ENCODE results near the gene NMB. TPM values are rescaled to one million over a fixed set of nuclear protein-coding genes. Genes with fewer than 3 reads are reported as not detected.

The NMB gene
- total and polyA plus RNA-seq, 2 of the 13 experiments (the other 11 are each of a cell fraction or from before 2014, with no cell fraction given), result 10.4 to 25.4 TPM

- ChIA-PET CTCF (ENCODE audit: low intra/inter-chr PET ratio, low total read pairs) (no interaction called here), POLR2A (no interaction called here)
- no peaks in the 10 kb centered on the region for H3K9me3 ChIP-seq (ENCODE audit: low read length)
- 100% methylated on average over 3 of the region's 3 CpGs for WGBS (ENCODE audit: low lambda C conversion rate)
- FAIRE-seq (no peak), DNase-seq (ENCODE audit: low spot score) (no peak), ATAC-seq (no peak)
- no TSS peak for BruUV-seq (replicated peaks)
- H3K36me3 ChIP-seq (replicated peaks in 1 of 2; ENCODE audit: control insufficient read depth in 1 of 2, insufficient read depth in 2 of 2, low read length in 2 of 2), result peaks cover 6 to 43% of the 10 kb centered on the region in 2 experiments; a peak in 4 of 5 replicates
- no peak overlapping the region for H3K27ac ChIP-seq (ENCODE audit: extremely low read length, insufficient read depth, low read length)
- intact Hi-C loops (cut with micrococcal nuclease; ENCODE audit: unreplicated experiment), result no loop called here
- H4K20me1 ChIP-seq (ENCODE audit: insufficient read depth, low read length), result no peaks in the 10 kb centered on the region
- TF ChIP-seq ZFP62 (CRISPR knock-in tag; IDR thresholded peaks at IDR 0.05), result no peak
- TF ChIP-seq CC2D1A (CRISPR knock-in tag; IDR thresholded peaks at IDR 0.05), result no peak
- TF ChIP-seq, protein P1, sequence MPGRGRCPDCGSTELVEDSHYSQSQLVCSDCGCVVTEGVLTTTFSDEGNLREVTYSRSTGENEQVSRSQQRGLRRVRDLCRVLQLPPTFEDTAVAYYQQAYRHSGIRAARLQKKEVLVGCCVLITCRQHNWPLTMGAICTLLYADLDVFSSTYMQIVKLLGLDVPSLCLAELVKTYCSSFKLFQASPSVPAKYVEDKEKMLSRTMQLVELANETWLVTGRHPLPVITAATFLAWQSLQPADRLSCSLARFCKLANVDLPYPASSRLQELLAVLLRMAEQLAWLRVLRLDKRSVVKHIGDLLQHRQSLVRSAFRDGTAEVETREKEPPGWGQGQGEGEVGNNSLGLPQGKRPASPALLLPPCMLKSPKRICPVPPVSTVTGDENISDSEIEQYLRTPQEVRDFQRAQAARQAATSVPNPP (CRISPR knock-in tag; IDR thresholded peaks at IDR 0.05), result no peak
- no peak for TF ChIP-seq SMARCE1 (IDR thresholded peaks at IDR 0.05; ENCODE audit: borderline replicate concordance)
- H3K4me1 ChIP-seq (ENCODE audit: insufficient read depth, low read length), result peaks cover 8% of the 10 kb centered on the region; the same call in 1 of the 2 replicates
- H3K27me3 ChIP-seq (ENCODE audit: control insufficient read depth in 1 of 2, insufficient read depth in 2 of 2, low read length in 2 of 2), result no peaks in the 10 kb centered on the region
- no peak overlapping the region for H2AFZ ChIP-seq (ENCODE audit: low read length)
- in situ Hi-C loops (cut with HindIII; ENCODE audit: extremely low pct_ligation_motif_present, low pct_unique_long_range_greater_than_20kb), result no loop called here
- H3K9ac ChIP-seq (ENCODE audit: insufficient read depth, low read depth, low read length), result no peak overlapping the region
- no peak overlapping the region for H3K4me3 ChIP-seq (replicated peaks in 1 of 3; ENCODE audit: insufficient read depth in 1 of 3, low read depth in 2 of 3, low read length in 3 of 3)
- no peak overlapping the region for H3K4me2 ChIP-seq (ENCODE audit: low read depth, low read length)
- no peaks in the 10 kb centered on the region for H3K79me2 ChIP-seq (ENCODE audit: insufficient read depth, low read length)
Measured at GRCh38 chr15:84668221-84668982, 10.4 kb upstream of the NMB start.

DNA sequence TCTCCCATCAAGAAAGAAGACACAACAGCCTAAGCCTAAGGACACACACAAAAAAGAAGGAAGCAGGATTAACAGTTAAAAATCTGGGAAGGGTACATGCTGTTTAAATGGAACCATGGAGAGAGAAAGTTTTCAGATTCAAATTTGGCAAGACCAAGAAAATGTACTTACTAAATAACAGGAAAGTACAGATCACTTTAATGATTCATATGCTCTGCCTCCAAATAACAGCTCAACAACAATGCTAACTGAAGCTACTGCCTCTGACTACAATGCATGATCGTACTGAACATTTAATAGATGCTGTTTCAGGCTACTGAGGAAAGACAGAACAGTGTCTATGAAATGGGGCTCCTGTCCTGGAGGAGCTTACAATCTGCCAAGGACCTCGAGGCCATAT lies 8.4 kb upstream of the NMB start:
- WGBS (ENCODE audit: low lambda C conversion rate), result 90% methylated on average over 2 of the region's 2 CpGs
- Histone ChIP-seq H3K27ac (ENCODE audit: extremely low read length, insufficient read depth, low read length) (no peak overlapping the region), H3K79me2 (ENCODE audit: insufficient read depth, low read length) (no peaks in the 10 kb centered on the region), H3K36me3 (replicated peaks in 1 of 2; ENCODE audit: control insufficient read depth in 1 of 2, insufficient read depth in 2 of 2, low read length in 2 of 2) (peaks cover 5 to 43% of the 10 kb centered on the region in 2 experiments; a peak in 4 of 5 replicates), H3K27me3 (ENCODE audit: control insufficient read depth in 1 of 2, insufficient read depth in 2 of 2, low read length in 2 of 2) (no peaks in the 10 kb centered on the region), H3K4me3 (replicated peaks in 1 of 3; ENCODE audit: insufficient read depth in 1 of 3, low read depth in 2 of 3, low read length in 3 of 3) (no peak overlapping the region), H2AFZ (ENCODE audit: low read length) (no peak overlapping the region), H4K20me1 (ENCODE audit: insufficient read depth, low read length) (no peaks in the 10 kb centered on the region), H3K9ac (ENCODE audit: insufficient read depth, low read depth, low read length) (no peak overlapping the region), H3K9me3 (ENCODE audit: low read length) (no peaks in the 10 kb centered on the region), H3K4me2 (ENCODE audit: low read depth, low read length) (no peak overlapping the region), H3K4me1 (ENCODE audit: insufficient read depth, low read length) (no peaks in the 10 kb centered on the region)
- DNase-seq (ENCODE audit: low spot score) (no peak), ATAC-seq (no peak), FAIRE-seq (no peak)
- ChIA-PET CTCF (ENCODE audit: low intra/inter-chr PET ratio, low total read pairs) (no interaction called here), POLR2A (no interaction called here)
- BruUV-seq (replicated peaks), result no TSS peak
- in situ Hi-C loops (cut with HindIII; ENCODE audit: extremely low pct_ligation_motif_present, low pct_unique_long_range_greater_than_20kb), result no loop called here
- intact Hi-C loops (cut with micrococcal nuclease; ENCODE audit: unreplicated experiment), result no loop called here
- TF ChIP-seq WIZ (CRISPR knock-in tag; IDR thresholded peaks at IDR 0.05), result no peak
- no peak for TF ChIP-seq ZNF33A (CRISPR knock-in tag; IDR thresholded peaks at IDR 0.05; ENCODE audit: borderline replicate concordance)
- TF ChIP-seq, protein P2, sequence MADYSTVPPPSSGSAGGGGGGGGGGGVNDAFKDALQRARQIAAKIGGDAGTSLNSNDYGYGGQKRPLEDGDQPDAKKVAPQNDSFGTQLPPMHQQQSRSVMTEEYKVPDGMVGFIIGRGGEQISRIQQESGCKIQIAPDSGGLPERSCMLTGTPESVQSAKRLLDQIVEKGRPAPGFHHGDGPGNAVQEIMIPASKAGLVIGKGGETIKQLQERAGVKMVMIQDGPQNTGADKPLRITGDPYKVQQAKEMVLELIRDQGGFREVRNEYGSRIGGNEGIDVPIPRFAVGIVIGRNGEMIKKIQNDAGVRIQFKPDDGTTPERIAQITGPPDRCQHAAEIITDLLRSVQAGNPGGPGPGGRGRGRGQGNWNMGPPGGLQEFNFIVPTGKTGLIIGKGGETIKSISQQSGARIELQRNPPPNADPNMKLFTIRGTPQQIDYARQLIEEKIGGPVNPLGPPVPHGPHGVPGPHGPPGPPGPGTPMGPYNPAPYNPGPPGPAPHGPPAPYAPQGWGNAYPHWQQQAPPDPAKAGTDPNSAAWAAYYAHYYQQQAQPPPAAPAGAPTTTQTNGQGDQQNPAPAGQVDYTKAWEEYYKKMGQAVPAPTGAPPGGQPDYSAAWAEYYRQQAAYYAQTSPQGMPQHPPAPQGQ (CRISPR knock-in tag; IDR thresholded peaks at IDR 0.05; ENCODE audit: borderline replicate concordance), result no peak
- no peak for TF ChIP-seq HNF1A (IDR thresholded peaks at IDR 0.05; ENCODE audit: low read depth)
- TF ChIP-seq HNF1A (CRISPR knock-in tag; IDR thresholded peaks at IDR 0.05; ENCODE audit: borderline replicate concordance), result no peak
- no peak for TF ChIP-seq MAF1 (CRISPR knock-in tag; IDR thresholded peaks at IDR 0.05; ENCODE audit: borderline replicate concordance)
- TF ChIP-seq ZBTB21 (CRISPR knock-in tag; IDR thresholded peaks at IDR 0.05), result no peak
